GM12801 (cell line): ENCODE data around the gene SIDT1.

Experiments used
- CTCF ChIP-seq: IDR thresholded peaks from one replicate; pipeline ENCODE4 v1.5.1; 2011; ENCODE audit warnings: control low read depth; ENCODE audit not compliant: insufficient read length; ENCODE audit errors: extremely low read depth

SIDT1 gene

GRCh38 chr3:113663761-113664160, 131.4 kb downstream of the SIDT1 start:
- no peak for TF ChIP-seq CTCF

- TF ChIP-seq CTCF = no peak
These were observed 132.3 kb downstream of the SIDT1 start for GRCh38 chr3:113664523-113665094.

- TF ChIP-seq CTCF = no peak
These were observed 135.7 kb downstream of the SIDT1 start for GRCh38 chr3:113668015-113668414.

GRCh38 chr3:113673593-113673992, 141.2 kb downstream of the SIDT1 start:
- TF ChIP-seq CTCF = no peak

- no peak for TF ChIP-seq CTCF
These were observed 143.9 kb downstream of the SIDT1 start for GRCh38 chr3:113676261-113676660.

GRCh38 chr3:113677737-113678136, 145.4 kb downstream of the SIDT1 start:
- TF ChIP-seq CTCF = no peak

GRCh38 chr3:113678773-113679172, 146.4 kb downstream of the SIDT1 start:
- TF ChIP-seq CTCF = no peak
